Activated CD4-positive, alpha-beta memory T cell treated with anti-CD3 and anti-CD28 coated beads, Interleukin-2, amount 10 ng/mL, durations not matched to agents 7 days and 5 days (primary cell): Measurements from ENCODE around the gene HSD17B11. TPM values are rescaled to one million over a fixed set of nuclear protein-coding genes. Genes with fewer than 3 reads are reported as not detected.
"Not testable (repeated sequence)": the region's sequence is repeated elsewhere in the genome, so short reads cannot be mapped to it uniquely, and the experiment has no call there.

ENCODE experiments used
- CTCF ChIA-PET: fragments of 350-600 bp; sonication (Branson Sonifier 250); formaldehyde crosslinking; loops from one replicate; lab custom pipeline; 2021; ENCODE audit warnings: antibody characterized with exemption, inconsistent platforms; lab: Charles Lee
- POLR2A ChIA-PET: fragments of 350-600 bp; sonication (Branson Sonifier 250); formaldehyde crosslinking; loops from one replicate; lab custom pipeline; 2021; ENCODE audit warnings: antibody characterized with exemption; lab: Charles Lee
- DNase-seq: peaks from one replicate; pipeline ENCODE4 v3.0.0-alpha.2; 2020
- H3K27ac Mint-ChIP-seq: one replicate; pipeline ENCODE4 v1.8.0; 2021; ENCODE audit warnings: mild to moderate bottlenecking, mixed read lengths
- H3K27me3 Mint-ChIP-seq: one replicate; pipeline ENCODE4 v1.8.0; 2021; ENCODE audit warnings: mixed read lengths
- H3K36me3 Mint-ChIP-seq: one replicate; pipeline ENCODE4 v1.8.0; 2021; ENCODE audit warnings: low read depth, mixed read lengths
- H3K4me1 Mint-ChIP-seq: one replicate; pipeline ENCODE4 v1.8.0; 2021; ENCODE audit warnings: mixed read lengths
- H3K4me3 Mint-ChIP-seq: one replicate; pipeline ENCODE4 v1.8.0; 2021; ENCODE audit warnings: mild to moderate bottlenecking, mixed read lengths
- H3K9me3 Mint-ChIP-seq: one replicate; pipeline ENCODE4 v1.8.0; 2021; ENCODE audit warnings: mixed read lengths
- total RNA-seq, 2 experiments: library from RNA; stranded (reverse); gene quantifications; one replicate each; pipeline ENCODE4 v1.2.3, GENCODE V29; 2021

The HSD17B11 gene
- total RNA-seq, 2 experiments from 2014 or later: 39.5 to 44.3 TPM

- H3K4me1 Mint-ChIP-seq, H3K9me3 Mint-ChIP-seq, H3K27ac Mint-ChIP-seq, H3K36me3 Mint-ChIP-seq, DNase-seq, CTCF ChIA-PET, H3K27me3 Mint-ChIP-seq, H3K4me3 Mint-ChIP-seq: not testable (repeated sequence)
- POLR2A ChIA-PET: interaction anchor here (1.5 kb wide), 1 partner anchor 26 kb away, joined by 3 read pairs; the partner anchor contains the start of gene NUDT9
These were observed 4.9 kb upstream of the HSD17B11 start for GRCh38 chr4:87395851-87396250.

DNA sequence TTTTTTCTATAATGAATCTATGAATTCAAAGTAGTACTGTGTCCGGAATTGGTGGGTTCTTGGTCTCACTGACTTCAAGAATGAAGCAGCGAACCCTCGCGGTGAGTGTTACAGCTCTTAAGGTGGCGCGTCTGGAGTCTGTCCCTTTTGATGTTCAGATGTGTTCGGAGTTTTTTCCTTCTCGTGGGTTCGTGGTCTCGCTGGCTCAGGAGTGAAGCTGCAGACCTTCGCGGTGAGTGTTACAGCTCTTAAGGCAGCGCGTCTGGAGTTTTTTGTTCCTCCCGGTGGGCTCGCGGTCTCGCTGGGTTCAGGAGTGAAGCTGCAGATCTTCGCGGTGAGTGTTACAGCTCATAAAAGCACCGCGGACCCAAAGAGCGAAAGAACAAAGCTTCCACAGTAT, 4.1 kb upstream of the HSD17B11 start:
- H3K27me3 Mint-ChIP-seq, H3K27ac Mint-ChIP-seq, H3K4me3 Mint-ChIP-seq, H3K9me3 Mint-ChIP-seq, CTCF ChIA-PET, H3K36me3 Mint-ChIP-seq, DNase-seq, H3K4me1 Mint-ChIP-seq: not testable (repeated sequence)
- POLR2A ChIA-PET: interaction anchor here (1.4 kb wide), 1 partner anchor 27 kb away, joined by 4 read pairs; the partner anchor contains the start of gene NUDT9

- Mint-ChIP-seq H3K36me3 (peaks cover 18% of the 10 kb centered on the region), H3K27ac (no peak overlapping the region), H3K4me1 (peaks cover 32% of the 10 kb centered on the region), H3K4me3 (no peak overlapping the region), H3K9me3 (no peaks in the 10 kb centered on the region), H3K27me3 (peaks cover 1% of the 10 kb centered on the region)
- DNase-seq: no peak
- ChIA-PET POLR2A (interaction anchor here (1.6 to 2.8 kb wide), 3 partner anchors 11 to 30 kb away, joined by 6 to 51 read pairs (median 11); partner anchors contain the start of gene NUDT9), CTCF (interaction anchor here (1.0 to 2.7 kb wide), 6 partner anchors 10 to 105 kb away, joined by 3 to 34 read pairs (median 12); partner anchors contain the start of gene NUDT9)
These were observed 1.2 kb upstream of the HSD17B11 start for GRCh38 chr4:87392183-87392582.

- H3K27me3 Mint-ChIP-seq: peaks cover 1% of the 10 kb centered on the region
- ChIA-PET CTCF (interaction anchor here (1.0 to 2.7 kb wide), 14 partner anchors 10 to 458 kb away, joined by 3 to 34 read pairs (median 4); partner anchors contain the start of gene NUDT9), POLR2A (interaction anchor here (0.9 to 2.8 kb wide), 10 partner anchors 10 to 456 kb away, joined by 3 to 51 read pairs (median 6); partner anchors contain the start of genes KLHL8 and NUDT9)
These were observed 627 bp upstream of the HSD17B11 start for GRCh38 chr4:87391576-87392054.

GRCh38 chr4:87390551-87390890, 467 bp downstream of the HSD17B11 start:
- Mint-ChIP-seq H3K4me3 (peak overlapping the region; percentile 95), H3K27ac (peak overlapping the region; percentile 77), H3K27me3 (peaks cover 1% of the 10 kb centered on the region), H3K9me3 (no peaks in the 10 kb centered on the region), H3K36me3 (peaks cover 28% of the 10 kb centered on the region), H3K4me1 (peaks cover 37% of the 10 kb centered on the region)
- ChIA-PET POLR2A (interaction anchor here (0.7 to 2.8 kb wide), 14 partner anchors 9 to 456 kb away, joined by 3 to 51 read pairs (median 4); partner anchors contain the start of genes AFF1, KLHL8 and NUDT9), CTCF (interaction anchor here (0.6 to 2.7 kb wide), 22 partner anchors 9 to 459 kb away, joined by 3 to 34 read pairs (median 4); partner anchors contain the start of gene NUDT9)
- DNase-seq: no peak

More at GRCh38 chr4:87391576-87392054, 627 bp upstream of the HSD17B11 start:
- Mint-ChIP-seq H3K9me3 (no peaks in the 10 kb centered on the region), H3K4me3 (peak overlapping the region; percentile 95), H3K36me3 (peaks cover 23% of the 10 kb centered on the region), H3K27ac (peak overlapping the region; percentile 77), H3K4me1 (peaks cover 35% of the 10 kb centered on the region)
- DNase-seq: no peak

DNA sequence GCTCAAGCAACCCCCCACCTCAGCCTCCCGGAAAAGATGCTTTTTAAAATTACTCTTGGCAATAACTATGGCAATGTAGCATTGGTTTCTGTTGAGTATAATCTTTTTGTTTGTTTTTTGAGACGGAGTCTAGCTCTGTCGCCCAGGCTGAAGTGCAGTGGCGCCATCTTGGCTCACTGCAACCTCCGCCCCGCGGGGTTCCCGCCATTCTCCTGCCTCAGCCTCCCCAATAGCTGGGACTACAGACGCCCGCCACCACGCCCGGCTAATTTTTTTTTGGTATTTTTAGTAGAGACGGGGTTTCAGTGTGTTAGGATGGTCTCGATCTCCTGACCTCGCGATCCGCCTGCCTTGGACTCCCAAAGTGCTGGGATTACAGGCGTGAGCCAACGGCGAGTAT, 933 bp downstream of the HSD17B11 start:
- ChIA-PET POLR2A (interaction anchor here (1.0 to 2.8 kb wide), 9 partner anchors 9 to 455 kb away, joined by 3 to 51 read pairs (median 5); partner anchors contain the start of genes AFF1, KLHL8 and NUDT9), CTCF (interaction anchor here (1.0 to 2.7 kb wide), 9 partner anchors 8 to 460 kb away, joined by 3 to 34 read pairs (median 5); partner anchors contain the start of gene NUDT9)
- Mint-ChIP-seq H3K36me3 (peaks cover 31% of the 10 kb centered on the region), H3K4me3 (peak overlapping the region; percentile 95), H3K27ac (peak overlapping the region; percentile 77), H3K4me1 (peaks cover 37% of the 10 kb centered on the region)
- not testable (repeated sequence) for H3K27me3 Mint-ChIP-seq, H3K9me3 Mint-ChIP-seq, DNase-seq

DNA sequence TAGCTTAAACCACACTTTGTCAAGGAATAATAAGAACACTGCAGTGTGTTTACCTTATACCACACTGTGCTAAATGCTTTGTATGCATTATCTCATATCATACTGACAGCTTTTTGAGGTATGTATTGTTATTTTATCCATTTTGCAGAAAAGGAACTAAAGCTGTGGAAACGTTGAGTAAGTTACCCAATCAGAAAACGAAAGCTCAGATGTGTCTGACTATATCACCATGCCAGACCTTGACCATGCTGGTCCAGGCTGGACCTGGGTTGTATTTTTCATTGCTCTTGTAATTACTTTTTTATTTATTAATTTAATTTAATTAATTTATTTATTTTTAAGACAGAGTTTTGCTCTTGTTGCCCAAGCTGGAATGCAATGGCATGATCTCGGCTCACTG, 2.1 kb downstream of the HSD17B11 start:
- Mint-ChIP-seq H3K27me3 (peaks cover 1% of the 10 kb centered on the region), H3K27ac (no peak overlapping the region), H3K4me1 (peaks cover 37% of the 10 kb centered on the region), H3K4me3 (peak overlapping the region; percentile 95), H3K9me3 (peaks cover 2% of the 10 kb centered on the region), H3K36me3 (peaks cover 37% of the 10 kb centered on the region)
- CTCF ChIA-PET: interaction anchor here (1.5 to 2.8 kb wide), 2 partner anchors 14 to 78 kb away, joined by 5 to 13 read pairs; no protein-coding TSS in a partner anchor
- DNase-seq: no peak
- POLR2A ChIA-PET: interaction anchor here (0.7 to 0.9 kb wide), 2 partner anchors 12 to 13 kb away, joined by 3 to 4 read pairs; no protein-coding TSS in a partner anchor

- POLR2A ChIA-PET: no interaction called here
- H3K27me3 Mint-ChIP-seq: peaks cover 1% of the 10 kb centered on the region
These were observed 3.8 kb downstream of the HSD17B11 start for GRCh38 chr4:87387237-87387636.

DNA sequence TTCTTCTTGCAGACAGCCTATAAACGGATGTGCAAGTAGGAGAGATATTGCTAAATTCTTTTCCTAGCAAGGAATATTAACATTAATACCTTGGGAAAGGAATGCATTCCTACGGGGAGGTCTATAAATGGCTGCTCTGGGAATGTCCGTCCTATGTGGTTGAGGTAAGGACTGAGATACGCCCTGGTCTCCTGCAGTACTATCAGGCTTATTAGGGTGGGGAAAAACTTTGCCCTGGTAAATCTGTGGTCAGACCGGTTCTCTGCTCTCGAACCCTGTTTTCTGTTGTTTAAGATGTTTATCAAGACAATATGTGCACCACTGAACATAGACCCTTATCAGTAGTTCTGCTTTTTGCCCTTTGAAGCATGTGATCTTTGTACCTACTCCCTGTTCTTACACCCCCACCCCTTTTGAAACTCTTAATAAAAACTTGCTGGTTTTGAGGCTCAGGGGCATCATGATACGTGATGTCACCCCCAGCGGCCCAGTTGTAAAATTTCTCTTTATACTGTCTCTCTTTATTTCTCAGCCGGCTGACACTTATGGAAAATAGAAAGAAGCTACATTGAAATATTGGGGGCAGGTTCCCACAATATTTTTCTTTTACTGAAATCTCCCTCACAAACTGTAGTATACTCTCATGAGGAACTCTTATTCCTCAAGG, 6.4 kb downstream of the HSD17B11 start:
- H3K9me3 Mint-ChIP-seq, H3K27ac Mint-ChIP-seq, CTCF ChIA-PET, H3K27me3 Mint-ChIP-seq, POLR2A ChIA-PET, DNase-seq, H3K4me3 Mint-ChIP-seq: not testable (repeated sequence)
- Mint-ChIP-seq H3K36me3 (peaks cover 55% of the 10 kb centered on the region), H3K4me1 (peaks cover 24% of the 10 kb centered on the region)

More at GRCh38 chr4:87387237-87387636, 3.8 kb downstream of the HSD17B11 start:
- H3K9me3 Mint-ChIP-seq: peaks cover 2% of the 10 kb centered on the region
- H3K27ac Mint-ChIP-seq: no peak overlapping the region
- H3K36me3 Mint-ChIP-seq: peaks cover 47% of the 10 kb centered on the region
- peaks cover 37% of the 10 kb centered on the region for H3K4me1 Mint-ChIP-seq
- CTCF ChIA-PET: interaction anchor here (2.8 kb wide), 1 partner anchor 12 kb away, joined by 13 read pairs; no protein-coding TSS in a partner anchor
- no peak overlapping the region for H3K4me3 Mint-ChIP-seq
- no peak for DNase-seq

- Mint-ChIP-seq H3K27ac (no peak overlapping the region), H3K9me3 (peaks cover 2% of the 10 kb centered on the region), H3K4me1 (peaks cover 11% of the 10 kb centered on the region), H3K36me3 (peaks cover 45% of the 10 kb centered on the region), H3K4me3 (no peak overlapping the region), H3K27me3 (no peaks in the 10 kb centered on the region)
- CTCF ChIA-PET: interaction anchor here (1.1 to 2.0 kb wide), 2 partner anchors 8 to 81 kb away, joined by 4 to 16 read pairs; partner anchors contain the start of gene HSD17B11
- POLR2A ChIA-PET: no interaction called here
- no peak for DNase-seq
These were observed 8.1 kb downstream of the HSD17B11 start for GRCh38 chr4:87382931-87383330.

GRCh38 chr4:87382116-87382515, 8.9 kb downstream of the HSD17B11 start:
- Mint-ChIP-seq H3K27me3 (no peaks in the 10 kb centered on the region), H3K9me3 (peaks cover 2% of the 10 kb centered on the region), H3K36me3 (peaks cover 39% of the 10 kb centered on the region), H3K4me1 (peaks cover 4% of the 10 kb centered on the region), H3K27ac (no peak overlapping the region), H3K4me3 (no peak overlapping the region)
- CTCF ChIA-PET: interaction anchor here (1.1 to 2.0 kb wide), 3 partner anchors 9 to 88 kb away, joined by 3 to 16 read pairs (median 4); partner anchors contain the start of gene HSD17B11
- no peak for DNase-seq
- POLR2A ChIA-PET: interaction anchor here (2.6 kb wide), 1 partner anchor 9 kb away, joined by 11 read pairs; the partner anchor contains the start of gene HSD17B11

GRCh38 chr4:87377816-87378215, 13.2 kb downstream of the HSD17B11 start:
- ChIA-PET CTCF (interaction anchor here (1.5 to 8.3 kb wide), 2 partner anchors 8 to 88 kb away, joined by 4 to 83 read pairs; no protein-coding TSS in a partner anchor), POLR2A (no interaction called here)
- no peak overlapping the region for H3K4me3 Mint-ChIP-seq
- no peaks in the 10 kb centered on the region for H3K4me1 Mint-ChIP-seq
- no peak for DNase-seq
- H3K9me3 Mint-ChIP-seq: no peaks in the 10 kb centered on the region
- no peak overlapping the region for H3K27ac Mint-ChIP-seq
- peaks cover 20% of the 10 kb centered on the region for H3K36me3 Mint-ChIP-seq
- H3K27me3 Mint-ChIP-seq: no peaks in the 10 kb centered on the region
